Erythroblast (primary cell): Measurements from ENCODE around the gene RNF123.

Experiments
- GATA1 ChIP-seq: IDR thresholded peaks from 2 replicates; pipeline ENCODE4 v1.6.1; 2011; ENCODE audit warnings: low read depth, mild to moderate bottlenecking, control low read depth, low read length, moderate library complexity
- POLR2A ChIP-seq: IDR thresholded peaks from 2 replicates; pipeline ENCODE4 v1.6.1; 2011; ENCODE audit warnings: mild to moderate bottlenecking, low read length

GRCh38 chr3:49725906-49726681, 36.7 kb downstream of the RNF123 start:
- TF ChIP-seq POLR2A (no peak), GATA1 (no peak)
